ENCODE results near the gene HOXB1.
A peak's percentile ranks its signal among the peaks of the same experiment; 100 is the strongest.
"Not testable (repeated sequence)": the region's sequence is repeated elsewhere in the genome, so short reads cannot be mapped to it uniquely, and the experiment has no call there.

The HOXB1 gene

GRCh38 chr17:48492401-48493298 is 38.2 kb downstream of the HOXB1 start:
- peak in 1 of 2 donors; percentile 6 for DNase-seq

GRCh38 chr17:48491527-48492273 is 39.1 kb downstream of the HOXB1 start:
- no peak for DNase-seq

- DNase-seq, result no peak
These were observed 40.3 kb downstream of the HOXB1 start for GRCh38 chr17:48490451-48490892.

- no peak for DNase-seq
These were observed 41.0 kb downstream of the HOXB1 start for GRCh38 chr17:48489781-48490180.

- no peak for DNase-seq
These were observed 42.2 kb downstream of the HOXB1 start for GRCh38 chr17:48488548-48489106.

GRCh38 chr17:48487221-48487620 is 43.6 kb downstream of the HOXB1 start:
- no peak for DNase-seq

GRCh38 chr17:48486557-48486956 is 44.3 kb downstream of the HOXB1 start:
- DNase-seq, result no peak

- no peak for DNase-seq
These were observed 46.0 kb downstream of the HOXB1 start for GRCh38 chr17:48484850-48485249.

- no peak for DNase-seq
These were observed 46.6 kb downstream of the HOXB1 start for GRCh38 chr17:48484256-48484655.

- DNase-seq, result no peak
These were observed 47.2 kb downstream of the HOXB1 start for GRCh38 chr17:48483471-48484131.

- no peak for DNase-seq
These were observed 47.8 kb downstream of the HOXB1 start for GRCh38 chr17:48483004-48483403.

GRCh38 chr17:48482301-48482700 is 48.5 kb downstream of the HOXB1 start:
- not testable (repeated sequence) for DNase-seq

- DNase-seq, result no peak
These were observed 51.8 kb downstream of the HOXB1 start for GRCh38 chr17:48479014-48479402.

Data from hippocampal formation (tissue), 2 donors.